ENCODE results near the gene HOMER2.
A peak's percentile ranks its signal among the peaks of the same experiment; 100 is the strongest.

HOMER2 gene

GRCh38 chr15:82985688-82986441 lies 33.3 kb upstream of the HOMER2 start, which contains the start of gene RAMAC (continued):
- TF ChIP-seq KLF17 (tag by site-specific recombination; IDR thresholded peaks at IDR 0.05) (peak; percentile 61; the same call in 1 of the 2 replicates), ZNF433 (tag by site-specific recombination; IDR thresholded peaks at IDR 0.05; ENCODE audit: low read depth) (no peak), ZNF843 (tag by site-specific recombination; IDR thresholded peaks at IDR 0.05) (no peak), ZNF211 (tag by site-specific recombination; IDR thresholded peaks at IDR 0.05; ENCODE audit: low read depth) (no peak), KLF16 (tag by site-specific recombination; IDR thresholded peaks at IDR 0.05) (peak; percentile 19; the same call in 1 of the 2 replicates), ZNF629 (tag by site-specific recombination; IDR thresholded peaks at IDR 0.05) (peak; percentile 58; the same call in 1 of the 2 replicates), ZNF362 (tag by site-specific recombination; IDR thresholded peaks at IDR 0.05) (no peak), ZNF132 (tag by site-specific recombination; IDR thresholded peaks at IDR 0.05; ENCODE audit: borderline replicate concordance) (no peak), ZNF514 (tag by site-specific recombination; IDR thresholded peaks at IDR 0.05) (no peak), INSM2 (tag by site-specific recombination; IDR thresholded peaks at IDR 0.05) (no peak), ZFP37 (tag by site-specific recombination; IDR thresholded peaks at IDR 0.05) (no peak), ZNF645 (tag by site-specific recombination; IDR thresholded peaks at IDR 0.05) (no peak)

GRCh38 chr15:82980981-82981380 lies 28.5 kb upstream of the HOMER2 start:
- Histone ChIP-seq H3K4me3 (ENCODE audit: low read depth, low read length) (no peak overlapping the region), H3K27ac (ENCODE audit: extremely low read depth, low read depth, low read length) (no peak overlapping the region), H3K4me1 (ENCODE audit: control insufficient read depth, insufficient read depth, low read length) (peaks cover 5% of the 10 kb centered on the region; the same call in 1 of the 2 replicates), H3K9me3 (ENCODE audit: control insufficient read depth, insufficient read depth, low read depth, low read length) (no peaks in the 10 kb centered on the region), H3K36me3 (ENCODE audit: control insufficient read depth in 2 of 2, insufficient read depth in 1 of 2, low read length in 2 of 2) (peaks cover 0 to 4% of the 10 kb centered on the region in 2 experiments; a peak in 2 of 3 replicates)
- ChIA-PET POLR2A (no interaction called here), CTCF (no interaction called here)
- TF ChIP-seq ZNF133 (tag by site-specific recombination; IDR thresholded peaks at IDR 0.05) (no peak), GLI4 (tag by site-specific recombination; IDR thresholded peaks at IDR 0.05) (no peak), BCL11B (tag by site-specific recombination; IDR thresholded peaks at IDR 0.05; ENCODE audit: low read depth) (no peak), YY1 (tag by site-specific recombination; IDR thresholded peaks at IDR 0.05) (no peak), ZNF404 (tag by site-specific recombination; IDR thresholded peaks at IDR 0.05) (no peak), ZNF830 (tag by site-specific recombination; IDR thresholded peaks at IDR 0.05; ENCODE audit: low read depth) (no peak), ZNF518A (tag by site-specific recombination; conservative IDR thresholded peaks at IDR 0.05; ENCODE audit: low read depth) (no peak), ZNF280D (tag by site-specific recombination; IDR thresholded peaks at IDR 0.05) (no peak), ZNF354C (tag by site-specific recombination; IDR thresholded peaks at IDR 0.05; ENCODE audit: borderline replicate concordance, low read depth) (no peak), ZNF596 (tag by site-specific recombination; IDR thresholded peaks at IDR 0.05) (no peak)

Measured in HEK293 (cell line).